Activated naive CD4-positive, alpha-beta T cell treated with anti-CD3 and anti-CD28 coated beads for 36 hours (primary cell): ENCODE results near the gene APOA1. TPM values are rescaled to one million over a fixed set of nuclear protein-coding genes. Genes with fewer than 3 reads are reported as not detected.
"Not testable (repeated sequence)": the region's sequence is repeated elsewhere in the genome, so short reads cannot be mapped to it uniquely, and the experiment has no call there.

Experiments used
- CTCF ChIA-PET: fragments of 350-600 bp; sonication (Branson Sonifier 250); formaldehyde crosslinking; loops from one replicate; lab custom pipeline; 2021; ENCODE audit warnings: antibody characterized with exemption; lab: Charles Lee
- DNase-seq: peaks from one replicate; pipeline ENCODE4 v3.0.0-alpha.2; 2020
- H3K27ac Mint-ChIP-seq: one replicate; pipeline ENCODE4 v1.8.0; 2021; ENCODE audit warnings: mild to moderate bottlenecking, mixed read lengths
- H3K27me3 Mint-ChIP-seq: one replicate; pipeline ENCODE4 v1.8.0; 2021; ENCODE audit warnings: low read depth, mixed read lengths
- H3K36me3 Mint-ChIP-seq: one replicate; pipeline ENCODE4 v1.8.0; 2021; ENCODE audit warnings: low read depth, mixed read lengths
- H3K4me1 Mint-ChIP-seq: one replicate; pipeline ENCODE4 v1.8.0; 2021; ENCODE audit warnings: low read depth, mixed read lengths
- H3K4me3 Mint-ChIP-seq: one replicate; pipeline ENCODE4 v1.8.0; 2021; ENCODE audit warnings: mild to moderate bottlenecking, moderate library complexity, mixed read lengths
- H3K9me3 Mint-ChIP-seq: one replicate; pipeline ENCODE4 v1.8.0; 2021; ENCODE audit warnings: mixed read lengths
- intact Hi-C: fragments of 100-400 bp; cut with micrococcal nuclease; formaldehyde crosslinking; loops from one replicate; pipeline ENCODE4 v1.15.1; 2023
- total RNA-seq, 2 experiments: library from RNA; stranded (reverse); gene quantifications; one replicate each; pipeline ENCODE4 v1.2.3, GENCODE V29; 2021

Gene APOA1
- total RNA-seq, 2 experiments from 2014 or later: not detected

DNA sequence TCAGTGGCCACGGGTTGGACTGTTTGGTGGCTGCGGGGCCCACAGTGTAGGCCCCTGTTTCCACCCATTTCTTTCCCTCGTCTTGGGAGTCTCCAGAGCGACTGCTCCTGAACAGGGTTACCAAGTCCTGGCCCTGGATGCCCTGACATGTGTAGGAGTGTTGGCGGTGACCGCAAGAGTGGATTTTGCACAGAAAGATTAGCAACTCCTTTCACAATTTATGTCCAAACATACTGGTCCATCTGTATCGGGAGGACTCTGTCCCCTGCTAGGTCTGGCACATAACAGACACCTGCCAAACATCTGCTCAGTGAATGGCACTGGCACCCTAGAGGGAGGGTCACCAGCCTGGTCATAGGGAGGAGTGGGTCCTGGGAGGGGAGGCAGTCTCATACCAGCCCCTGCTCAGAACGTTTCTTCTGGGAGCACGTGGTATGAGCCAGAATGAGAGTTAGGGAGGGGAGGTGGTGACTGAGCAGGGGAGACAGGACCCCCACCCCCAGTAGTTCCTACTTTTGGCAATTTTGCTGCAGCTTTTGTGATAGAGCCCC lies 3.4 kb upstream of the APOA1 start:
- no peak for DNase-seq
- Mint-ChIP-seq H3K36me3 (peaks cover 8% of the 10 kb centered on the region), H3K27ac (no peak overlapping the region), H3K27me3 (no peaks in the 10 kb centered on the region), H3K4me1 (peaks cover 2% of the 10 kb centered on the region), H3K9me3 (no peaks in the 10 kb centered on the region), H3K4me3 (no peak overlapping the region)
- CTCF ChIA-PET: interaction anchor here (0.8 to 1.3 kb wide), 2 partner anchors 50 to 339 kb away, joined by 3 read pairs; no protein-coding TSS in a partner anchor
- intact Hi-C loops: loop anchor here (1.0 kb wide), 1 partner anchor 265 kb away; no protein-coding TSS in a partner anchor

DNA sequence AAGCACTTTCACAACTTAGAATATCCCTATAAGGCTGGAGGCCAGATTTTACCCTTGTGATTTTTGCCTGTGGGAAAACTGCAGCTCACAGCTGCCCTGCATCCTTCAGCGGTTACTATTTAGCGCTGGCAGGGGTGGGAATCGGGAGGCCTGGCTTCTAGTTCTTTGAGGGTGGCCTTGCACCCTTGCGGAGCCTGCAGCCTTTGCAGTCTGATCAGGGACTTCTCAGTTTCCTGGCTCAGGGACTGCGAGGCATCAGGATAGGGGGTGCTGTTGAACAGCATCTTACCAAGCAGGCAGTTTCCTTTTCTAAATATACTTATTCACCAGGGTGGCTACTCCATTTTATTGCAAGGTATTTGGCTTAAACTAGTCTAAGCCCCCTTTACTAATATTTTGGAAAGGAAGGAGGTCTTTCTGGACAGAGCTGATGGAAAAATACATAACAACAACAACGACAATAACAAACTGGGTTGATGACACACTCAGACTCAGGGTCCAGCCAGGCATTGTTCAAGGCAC lies 2.9 kb upstream of the APOA1 start:
- H3K27me3 Mint-ChIP-seq: no peaks in the 10 kb centered on the region
- intact Hi-C loops: loop anchor here (1.0 kb wide), 1 partner anchor 266 kb away; no protein-coding TSS in a partner anchor
- H3K4me3 Mint-ChIP-seq: no peak overlapping the region
- no peaks in the 10 kb centered on the region for H3K9me3 Mint-ChIP-seq
- H3K4me1 Mint-ChIP-seq: peaks cover 4% of the 10 kb centered on the region
- DNase-seq: peak; percentile 31
- CTCF ChIA-PET: interaction anchor here (0.5 to 1.3 kb wide), 3 partner anchors 12 to 340 kb away, joined by 3 read pairs; no protein-coding TSS in a partner anchor
- H3K27ac Mint-ChIP-seq: no peak overlapping the region
- peaks cover 7% of the 10 kb centered on the region for H3K36me3 Mint-ChIP-seq

DNA sequence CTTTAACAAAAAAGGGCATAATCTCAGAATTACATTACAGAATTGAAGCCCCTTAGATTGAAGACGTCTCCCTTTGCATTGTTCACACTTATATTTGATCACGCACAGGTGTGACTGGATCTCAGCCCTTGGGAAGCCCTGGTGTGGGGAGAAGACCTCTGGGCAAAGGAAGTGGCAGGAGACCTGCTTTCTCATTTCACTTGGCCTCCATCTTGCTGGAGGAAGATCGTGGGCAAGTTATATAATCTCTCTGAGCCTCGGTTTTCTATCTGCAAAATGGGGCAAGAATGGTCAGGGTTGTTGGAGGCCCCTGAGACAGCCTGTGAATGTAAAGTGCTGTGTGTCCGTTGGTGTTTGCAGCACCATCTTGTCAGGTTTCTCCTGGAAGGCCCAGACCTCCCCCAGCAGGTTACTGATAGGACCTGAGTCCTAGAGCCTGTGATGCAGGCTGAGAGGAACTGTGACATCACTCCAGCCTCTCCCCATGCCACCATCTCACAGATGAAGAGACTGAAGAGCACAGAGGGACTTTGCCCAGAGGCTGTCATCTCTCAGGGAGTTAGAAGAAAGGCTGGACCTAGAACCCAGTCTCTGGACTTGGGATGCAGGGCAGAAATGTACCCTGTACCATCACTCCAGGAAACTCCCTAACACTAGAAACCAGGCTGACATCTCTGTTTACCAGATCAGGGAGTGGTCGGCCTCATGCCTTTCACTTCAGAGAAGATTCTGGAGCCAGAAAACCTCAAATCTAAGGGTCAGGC lies 1.1 kb upstream of the APOA1 start:
- intact Hi-C loops: no loop called here
- Mint-ChIP-seq H3K27me3 (peaks cover 4% of the 10 kb centered on the region), H3K9me3 (no peaks in the 10 kb centered on the region), H3K4me1 (peaks cover 8% of the 10 kb centered on the region), H3K4me3 (no peak overlapping the region), H3K27ac (no peak overlapping the region), H3K36me3 (peaks cover 3% of the 10 kb centered on the region)
- DNase-seq: no peak
- CTCF ChIA-PET: interaction anchor here (6.7 kb wide), 1 partner anchor 48 kb away, joined by 134 read pairs; the partner anchor contains the start of genes APOA5 and ZPR1

DNA sequence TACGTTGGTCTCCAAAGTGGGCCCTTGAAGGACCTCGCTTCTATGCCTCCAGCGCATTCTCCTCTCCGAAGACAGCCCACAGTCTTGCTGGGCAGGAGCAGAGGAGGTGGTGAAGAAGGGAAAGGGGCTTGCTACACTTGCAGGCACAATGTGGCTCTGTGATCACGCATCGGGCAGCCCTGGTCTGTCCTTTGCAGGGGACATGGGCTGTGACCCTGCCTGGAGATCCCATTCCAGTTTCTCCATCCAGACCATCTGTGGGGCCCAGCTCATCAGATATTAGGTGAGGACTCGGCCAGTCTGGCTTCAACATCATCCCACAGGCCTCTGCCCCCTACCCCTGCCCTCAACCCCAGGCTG lies 810 bp downstream of the APOA1 start:
- Mint-ChIP-seq H3K36me3 (no peaks in the 10 kb centered on the region), H3K4me1 (peaks cover 8% of the 10 kb centered on the region), H3K4me3 (no peak overlapping the region), H3K27ac (no peak overlapping the region), H3K27me3 (peaks cover 4% of the 10 kb centered on the region), H3K9me3 (no peaks in the 10 kb centered on the region)
- intact Hi-C loops: loop anchor here (1.0 kb wide), 3 partner anchors 15 to 104 kb away; partner anchors contain the start of gene APOA5
- CTCF ChIA-PET: interaction anchor here (1.0 to 6.7 kb wide), 22 partner anchors 9 to 391 kb away, joined by 3 to 134 read pairs (median 4); partner anchors contain the start of genes APOA5, BUD13, PAFAH1B2 and ZPR1
- DNase-seq: no peak

DNA sequence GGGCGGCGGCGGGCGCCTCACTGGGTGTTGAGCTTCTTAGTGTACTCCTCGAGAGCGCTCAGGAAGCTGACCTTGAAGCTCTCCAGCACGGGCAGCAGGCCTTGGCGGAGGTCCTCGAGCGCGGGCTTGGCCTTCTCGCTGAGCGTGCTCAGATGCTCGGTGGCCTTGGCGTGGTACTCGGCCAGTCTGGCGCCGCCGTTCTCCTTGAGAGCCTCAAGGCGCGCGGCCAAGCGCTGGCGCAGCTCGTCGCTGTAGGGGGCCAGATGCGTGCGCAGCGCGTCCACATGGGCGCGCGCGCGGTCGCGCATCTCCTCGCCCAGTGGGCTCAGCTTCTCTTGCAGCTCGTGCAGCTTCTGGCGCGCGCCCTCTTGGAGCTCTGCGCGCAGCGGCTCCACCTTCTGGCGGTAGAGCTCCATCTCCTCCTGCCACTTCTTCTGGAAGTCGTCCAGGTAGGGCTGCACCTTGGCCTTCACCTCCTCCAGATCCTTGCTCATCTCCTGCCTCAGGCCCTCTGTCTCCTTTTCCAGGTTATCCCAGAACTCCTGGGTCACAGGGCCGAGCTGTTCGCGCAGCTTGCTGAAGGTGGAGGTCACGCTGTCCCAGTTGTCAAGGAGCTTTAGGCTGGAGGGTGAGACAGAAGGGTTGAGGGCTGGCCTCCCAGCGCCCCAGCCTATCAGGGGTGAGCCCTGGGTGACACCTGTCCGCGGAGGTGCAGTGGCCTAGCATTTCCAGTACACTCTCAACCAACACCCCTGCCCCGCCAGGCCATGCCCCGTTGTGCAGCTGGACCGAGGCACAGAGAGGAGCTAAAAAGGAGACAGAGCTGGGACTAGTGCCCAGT lies 1.4 kb downstream of the APOA1 start:
- Mint-ChIP-seq H3K27ac (no peak overlapping the region), H3K4me1 (peaks cover 8% of the 10 kb centered on the region), H3K36me3 (no peaks in the 10 kb centered on the region), H3K4me3 (peak overlapping the region; percentile 69), H3K9me3 (no peaks in the 10 kb centered on the region), H3K27me3 (peaks cover 4% of the 10 kb centered on the region)
- peak; percentile 86 for DNase-seq
- CTCF ChIA-PET: interaction anchor here (0.6 to 6.7 kb wide), 35 partner anchors 9 to 391 kb away, joined by 3 to 134 read pairs (median 4); partner anchors contain the start of genes APOA4, APOA5, BUD13 and PAFAH1B2
- intact Hi-C loops: loop anchor here (1.0 kb wide), 3 partner anchors 15 to 104 kb away; partner anchors contain the start of gene APOA5

DNA sequence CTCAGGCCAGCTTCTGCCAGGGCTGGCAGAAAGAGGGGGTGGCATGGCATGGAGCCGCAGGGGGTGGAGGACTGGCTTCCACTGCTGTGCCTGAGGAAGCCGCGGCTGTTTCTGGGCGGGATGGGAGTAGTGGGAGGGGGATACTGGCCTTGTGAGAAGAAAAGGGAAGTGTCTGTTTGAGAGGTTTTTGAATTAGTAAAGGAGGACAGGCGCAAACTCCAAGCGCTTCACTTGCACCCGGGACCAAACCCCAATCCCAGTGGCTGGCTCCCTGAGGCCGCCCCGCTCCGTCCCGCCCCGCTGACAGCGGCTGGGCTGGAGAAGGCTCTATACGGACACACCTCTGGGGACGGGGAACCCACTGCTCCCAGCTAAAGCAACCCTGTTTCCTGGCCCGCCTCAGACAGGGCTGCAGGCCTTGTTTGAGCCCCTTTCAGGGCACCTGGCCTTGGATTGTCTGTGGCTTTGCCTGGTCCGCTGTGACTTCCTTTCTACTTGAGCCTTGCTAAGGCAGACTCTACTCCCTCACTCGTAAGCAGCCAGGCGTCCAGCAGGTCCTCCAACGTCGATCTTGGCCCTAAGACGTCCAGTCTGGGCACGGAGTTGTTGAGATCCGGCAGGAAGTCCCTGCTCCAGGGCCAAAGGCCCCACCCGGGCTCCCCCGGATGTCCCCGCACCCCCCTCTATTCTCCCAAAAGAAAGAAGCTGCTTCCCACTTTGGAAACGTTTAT lies 2.2 kb downstream of the APOA1 start:
- Mint-ChIP-seq H3K27ac (no peak overlapping the region), H3K36me3 (no peaks in the 10 kb centered on the region), H3K9me3 (no peaks in the 10 kb centered on the region), H3K27me3 (peaks cover 4% of the 10 kb centered on the region), H3K4me3 (peak overlapping the region; percentile 69), H3K4me1 (peaks cover 8% of the 10 kb centered on the region)
- no peak for DNase-seq
- CTCF ChIA-PET: interaction anchor here (0.5 to 6.7 kb wide), 35 partner anchors 10 to 392 kb away, joined by 3 to 134 read pairs (median 4); partner anchors contain the start of genes APOA4, APOA5, BUD13 and PAFAH1B2
- intact Hi-C loops: no loop called here

DNA sequence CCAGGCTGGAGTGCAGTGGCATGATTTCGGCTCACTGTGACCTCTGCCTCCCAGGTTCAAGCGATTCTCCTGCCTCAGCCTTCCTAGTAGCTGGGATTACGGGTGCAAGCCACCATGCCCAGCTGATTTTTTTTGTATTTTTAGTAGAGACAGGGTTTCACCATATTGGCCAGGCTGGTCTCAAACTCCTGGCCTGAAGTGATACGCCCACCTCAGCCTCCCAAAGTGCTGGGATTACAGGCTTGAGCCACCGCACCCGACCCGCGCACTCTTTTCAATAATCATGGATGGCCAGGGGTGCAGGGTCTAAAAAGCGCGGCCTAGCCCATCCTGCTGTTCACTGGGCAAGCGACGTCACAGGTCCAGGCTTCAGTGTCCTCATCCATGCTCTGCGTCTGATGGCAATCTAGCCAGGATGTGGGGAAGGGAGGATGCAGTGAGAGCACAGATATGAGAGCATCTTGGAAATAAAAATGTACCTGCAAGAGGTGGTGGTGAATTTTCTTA lies 2.8 kb downstream of the APOA1 start:
- H3K27me3 Mint-ChIP-seq, H3K27ac Mint-ChIP-seq, H3K36me3 Mint-ChIP-seq, DNase-seq, H3K4me1 Mint-ChIP-seq, intact Hi-C loops, H3K9me3 Mint-ChIP-seq: not testable (repeated sequence)
- H3K4me3 Mint-ChIP-seq: peak overlapping the region; percentile 53
- CTCF ChIA-PET: interaction anchor here (1.0 to 6.7 kb wide), 5 partner anchors 18 to 275 kb away, joined by 6 to 134 read pairs (median 21); partner anchors contain the start of genes APOA5, BUD13 and ZPR1

DNA sequence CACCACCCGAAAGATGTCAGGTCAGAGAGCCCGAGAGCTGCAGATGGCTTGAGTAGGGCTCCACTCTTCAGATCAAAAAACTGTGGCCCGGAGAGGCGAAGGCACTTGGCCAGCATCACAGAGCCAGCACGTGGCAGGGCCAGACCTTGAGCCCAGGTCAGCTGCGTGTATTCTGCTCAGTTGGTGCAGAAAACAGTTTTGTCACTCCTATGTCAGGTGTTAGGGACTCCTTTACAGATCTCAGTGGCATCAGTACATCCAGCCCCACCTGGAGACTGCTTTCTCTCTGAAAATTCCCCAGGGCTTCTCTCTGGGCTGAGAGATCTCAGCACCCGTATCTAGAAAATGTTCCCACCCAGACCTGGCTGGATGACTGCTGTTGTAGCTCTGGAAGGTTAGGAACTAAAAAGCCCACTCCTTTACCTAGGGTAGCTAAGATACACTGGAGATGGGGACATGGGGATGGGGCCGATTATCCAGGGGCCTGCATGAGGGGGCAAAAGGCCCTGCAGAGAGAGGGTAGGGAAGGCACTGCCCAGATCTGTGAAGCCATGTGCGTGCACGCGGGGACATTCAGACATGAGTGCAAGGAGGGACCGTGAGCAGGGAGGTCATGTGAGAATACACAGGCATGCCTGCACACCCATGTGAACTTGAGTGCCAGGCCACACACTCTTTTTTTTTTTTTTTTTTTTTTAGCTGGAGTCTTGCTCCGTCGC lies 3.4 kb downstream of the APOA1 start:
- H3K4me3 Mint-ChIP-seq: no peak overlapping the region
- H3K27me3 Mint-ChIP-seq: peaks cover 4% of the 10 kb centered on the region
- intact Hi-C loops: no loop called here
- peaks cover 8% of the 10 kb centered on the region for H3K4me1 Mint-ChIP-seq
- DNase-seq: no peak
- no peak overlapping the region for H3K27ac Mint-ChIP-seq
- H3K9me3 Mint-ChIP-seq: no peaks in the 10 kb centered on the region
- CTCF ChIA-PET: interaction anchor here (0.7 to 6.7 kb wide), 3 partner anchors 43 to 272 kb away, joined by 3 to 134 read pairs (median 21); partner anchors contain the start of genes APOA5, BUD13 and ZPR1
- H3K36me3 Mint-ChIP-seq: no peaks in the 10 kb centered on the region

DNA sequence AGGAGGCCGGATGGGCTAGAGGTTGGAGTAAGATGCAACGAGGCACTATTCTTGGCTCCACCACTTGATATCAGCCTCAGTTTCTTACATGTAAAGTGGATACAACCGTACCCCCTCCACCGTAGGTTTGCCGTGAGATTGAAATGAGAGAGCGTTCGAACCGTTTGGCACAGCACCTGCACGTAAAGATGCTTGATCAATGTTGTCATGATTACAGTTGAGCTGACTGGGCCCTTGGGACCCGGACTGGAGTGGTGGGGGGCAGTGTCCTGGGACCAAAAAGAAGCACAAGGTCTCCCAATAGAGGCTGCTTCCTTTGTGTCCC lies 4.0 kb downstream of the APOA1 start:
- H3K4me3 Mint-ChIP-seq: no peak overlapping the region

DNA sequence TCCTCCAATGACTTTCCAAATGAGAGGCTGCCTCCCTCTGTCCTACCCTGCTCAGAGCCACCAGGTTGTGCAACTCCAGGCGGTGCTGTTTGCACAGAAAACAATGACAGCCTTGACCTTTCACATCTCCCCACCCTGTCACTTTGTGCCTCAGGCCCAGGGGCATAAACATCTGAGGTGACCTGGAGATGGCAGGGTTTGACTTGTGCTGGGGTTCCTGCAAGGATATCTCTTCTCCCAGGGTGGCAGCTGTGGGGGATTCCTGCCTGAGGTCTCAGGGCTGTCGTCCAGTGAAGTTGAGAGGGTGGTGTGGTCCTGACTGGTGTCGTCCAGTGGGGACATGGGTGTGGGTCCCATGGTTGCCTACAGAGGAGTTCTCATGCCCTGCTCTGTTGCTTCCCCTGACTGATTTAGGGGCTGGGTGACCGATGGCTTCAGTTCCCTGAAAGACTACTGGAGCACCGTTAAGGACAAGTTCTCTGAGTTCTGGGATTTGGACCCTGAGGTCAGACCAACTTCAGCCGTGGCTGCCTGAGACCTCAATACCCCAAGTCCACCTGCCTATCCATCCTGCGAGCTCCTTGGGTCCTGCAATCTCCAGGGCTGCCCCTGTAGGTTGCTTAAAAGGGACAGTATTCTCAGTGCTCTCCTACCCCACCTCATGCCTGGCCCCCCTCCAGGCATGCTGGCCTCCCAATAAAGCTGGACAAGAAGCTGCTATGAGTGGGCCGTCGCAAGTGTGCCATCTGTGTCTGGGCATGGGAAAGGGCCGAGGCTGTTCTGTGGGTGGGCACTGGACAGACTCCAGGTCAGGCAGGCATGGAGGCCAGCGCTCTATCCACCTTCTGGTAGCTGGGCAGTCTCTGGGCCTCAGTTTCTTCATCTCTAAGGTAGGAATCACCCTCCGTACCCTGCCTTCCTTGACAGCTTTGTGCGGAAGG lies 4.8 kb downstream of the APOA1 start:
- intact Hi-C loops: no loop called here
- DNase-seq: no peak
- Mint-ChIP-seq H3K36me3 (no peaks in the 10 kb centered on the region), H3K4me3 (no peak overlapping the region), H3K9me3 (no peaks in the 10 kb centered on the region), H3K27me3 (peaks cover 4% of the 10 kb centered on the region), H3K27ac (no peak overlapping the region), H3K4me1 (peaks cover 8% of the 10 kb centered on the region)
- CTCF ChIA-PET: interaction anchor here (0.7 to 6.7 kb wide), 2 partner anchors 42 to 78 kb away, joined by 3 to 134 read pairs; partner anchors contain the start of genes APOA5 and ZPR1

More for the DNA sequence above, 4.0 kb downstream of the APOA1 start:
- Mint-ChIP-seq H3K27me3 (peaks cover 4% of the 10 kb centered on the region), H3K36me3 (no peaks in the 10 kb centered on the region), H3K4me1 (peaks cover 8% of the 10 kb centered on the region), H3K27ac (no peak overlapping the region), H3K9me3 (no peaks in the 10 kb centered on the region)
- no peak for DNase-seq
- CTCF ChIA-PET: interaction anchor here (0.7 to 6.7 kb wide), 2 partner anchors 43 to 273 kb away, joined by 3 to 134 read pairs; partner anchors contain the start of genes APOA5 and ZPR1
- intact Hi-C loops: no loop called here
